Activated CD8-positive, alpha-beta memory T cell treated with anti-CD3 and anti-CD28 coated beads, Interleukin-2, amount 50 U/mL, for 1 hour (primary cell): ENCODE data around the gene GALNT14.

Experiments used
- DNase-seq: peaks from one replicate; pipeline ENCODE4 v3.0.0-alpha.2; 2020; ENCODE audit errors: extremely low read depth

Gene GALNT14

DNA sequence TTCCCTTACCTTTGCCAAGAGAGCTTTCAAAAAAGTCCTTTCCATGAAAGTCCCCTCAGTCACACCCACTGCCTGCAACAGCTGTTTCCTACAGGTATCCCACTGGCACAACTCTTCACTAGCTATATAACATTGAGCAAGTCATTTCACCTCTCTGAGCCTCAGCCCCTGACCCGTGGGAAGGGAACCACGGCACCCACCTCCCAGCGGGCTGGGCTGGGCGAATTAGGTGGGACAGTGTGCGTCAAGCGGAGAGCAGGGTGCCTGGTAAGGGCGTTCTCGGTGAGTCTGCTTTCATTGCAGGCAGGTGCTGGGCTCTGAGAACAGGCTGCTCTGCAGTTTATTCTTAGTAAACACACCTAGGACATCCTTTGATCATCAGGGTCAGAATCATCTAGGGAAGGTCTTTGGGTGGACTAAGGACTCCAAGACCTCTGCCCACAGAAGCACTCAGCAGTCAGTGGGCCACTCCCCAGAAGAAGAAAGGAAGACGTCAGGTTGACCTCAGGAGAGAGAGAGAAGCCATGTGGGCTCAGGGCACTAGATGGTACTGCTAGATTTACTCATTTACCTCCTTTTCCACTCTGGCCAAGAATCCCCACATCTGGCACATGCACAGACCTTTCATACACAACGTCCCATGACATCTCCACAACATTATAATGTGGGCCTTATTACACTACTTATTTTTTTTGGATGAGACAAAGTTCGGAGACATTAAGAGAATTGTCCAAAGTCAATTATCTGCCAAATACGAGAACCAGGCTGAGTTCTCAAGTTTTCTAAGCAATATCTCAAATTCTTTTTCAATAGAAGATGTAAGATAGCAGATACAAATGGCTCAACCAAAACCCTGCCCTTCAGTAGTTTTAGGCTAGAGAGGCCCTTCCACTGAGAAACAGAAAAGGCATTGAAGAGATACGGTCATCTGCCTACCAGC is 79.9 kb downstream of the GALNT14 start:
- no peak for DNase-seq

DNA sequence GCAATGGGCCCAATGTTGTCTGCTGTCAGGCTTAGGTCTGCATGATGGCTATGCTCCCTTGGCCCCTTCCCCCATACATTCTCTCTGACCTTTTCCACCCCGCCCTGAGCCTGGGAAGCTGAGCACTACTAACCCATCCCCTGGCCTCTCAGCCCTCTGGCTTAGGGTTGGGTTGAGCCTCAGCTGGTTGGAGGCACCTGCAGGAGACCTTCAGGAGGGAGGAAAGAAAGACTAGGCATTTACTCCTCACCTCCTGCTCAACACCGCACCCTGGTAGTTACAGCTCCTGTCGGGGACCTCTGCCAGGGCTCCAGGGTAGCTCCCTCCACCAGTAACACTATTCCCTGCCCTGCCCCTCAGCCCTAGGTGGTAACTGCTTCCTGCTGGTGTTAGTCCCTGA is 80.5 kb downstream of the GALNT14 start:
- no peak for DNase-seq

DNA sequence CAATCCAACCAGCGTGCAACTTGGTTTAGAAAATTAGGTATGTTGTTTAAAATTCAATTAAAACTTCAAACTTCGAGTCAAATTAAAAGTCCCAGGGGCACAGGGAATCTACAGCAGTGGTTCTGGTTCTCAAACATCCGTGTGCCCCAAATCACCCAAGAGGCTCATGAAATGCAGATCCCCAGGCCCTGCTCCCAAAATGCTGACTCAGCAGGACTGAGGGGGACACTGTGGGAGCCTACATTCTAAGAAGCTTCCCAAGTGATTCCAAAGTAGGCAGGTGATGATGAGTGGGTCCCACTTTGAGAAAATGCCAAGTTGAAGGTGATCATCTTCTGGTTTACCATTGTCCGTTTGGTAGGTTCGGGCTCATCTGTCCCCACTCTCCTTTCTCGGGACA is 82.3 kb downstream of the GALNT14 start:
- no peak for DNase-seq

DNA sequence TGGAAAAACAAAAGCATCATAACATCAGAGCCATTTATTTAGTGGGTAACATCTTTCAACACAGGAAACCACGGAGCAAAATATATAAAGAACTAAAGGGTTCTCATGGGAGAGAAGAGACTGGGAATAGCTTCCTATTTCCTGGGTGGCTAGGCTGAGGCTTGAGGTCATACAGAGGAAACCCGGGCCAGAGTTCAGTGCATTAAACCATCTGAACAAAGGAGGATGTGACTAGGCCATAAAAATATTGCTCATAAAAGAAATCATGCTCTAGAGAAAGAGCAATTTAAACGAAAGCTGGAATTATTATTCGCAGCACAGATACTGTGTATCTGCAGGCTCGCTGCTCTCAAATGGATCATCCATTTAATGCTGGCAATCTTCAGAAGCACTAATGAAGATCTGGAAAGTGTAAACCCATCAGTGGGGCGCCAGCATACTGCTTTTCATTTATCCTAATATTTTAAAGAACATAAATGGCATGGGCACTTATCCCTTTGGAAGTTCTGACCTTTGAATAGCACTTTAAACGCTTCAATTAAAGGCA is 83.3 kb downstream of the GALNT14 start:
- no peak for DNase-seq

DNA sequence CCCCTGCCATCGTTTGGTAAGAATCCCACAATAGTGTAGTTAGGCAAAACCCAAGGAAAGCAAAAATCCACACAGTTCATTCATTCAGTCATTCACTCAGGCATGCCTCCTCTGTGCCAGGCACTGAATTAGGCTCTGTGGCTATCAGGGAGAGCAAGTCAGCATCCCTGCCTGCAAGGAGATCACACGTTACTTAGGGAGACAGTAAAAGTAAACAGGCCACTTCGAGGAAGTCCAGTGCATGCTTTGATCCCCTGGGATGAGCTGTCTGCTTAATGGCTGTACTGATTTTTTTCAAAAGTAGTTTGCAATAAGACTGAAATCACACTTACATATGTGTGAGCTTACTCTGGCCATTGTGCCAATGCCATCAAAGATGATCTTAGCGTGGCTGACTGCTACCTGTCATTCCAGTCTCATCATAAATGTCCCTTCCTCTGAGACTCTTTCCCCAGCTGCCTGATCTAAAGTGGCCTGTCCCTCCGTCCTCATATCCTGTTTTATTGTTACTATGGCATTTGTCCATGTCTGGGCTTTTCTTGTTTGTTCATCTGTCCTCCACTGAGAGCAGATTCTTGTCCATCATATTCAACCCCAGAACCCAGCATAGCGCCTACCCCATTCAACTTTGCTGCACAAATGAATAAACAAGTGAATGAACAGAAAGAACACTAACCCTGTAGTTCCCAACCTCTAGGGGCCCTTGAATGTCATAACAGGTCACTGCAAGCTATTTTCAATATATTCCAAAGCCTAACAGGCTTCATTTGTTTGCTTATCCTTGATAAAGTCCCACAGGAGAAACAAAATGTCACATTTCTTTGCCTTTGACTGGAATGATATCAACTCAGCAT is 84.1 kb downstream of the GALNT14 start:
- DNase-seq, result no peak

DNA sequence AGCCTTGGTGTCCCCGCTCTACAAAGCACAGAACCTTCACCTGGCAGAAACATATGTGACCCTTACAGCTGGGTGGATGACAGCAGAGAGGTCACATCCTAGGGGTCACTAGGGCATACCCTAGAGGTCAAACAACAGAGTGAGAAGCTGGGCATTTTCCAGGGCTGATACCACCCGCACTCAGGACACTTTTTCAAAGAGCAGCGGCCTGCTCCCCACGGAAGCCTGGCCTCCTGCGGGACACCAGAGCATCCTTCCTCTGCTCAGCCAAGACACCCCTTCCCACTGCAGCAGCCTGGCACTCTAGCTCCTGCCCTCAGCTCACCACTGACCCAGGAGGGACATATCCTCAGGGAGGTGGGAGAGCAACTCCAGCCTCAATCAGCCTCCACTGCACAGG is 86.0 kb downstream of the GALNT14 start:
- DNase-seq, result no peak

DNA sequence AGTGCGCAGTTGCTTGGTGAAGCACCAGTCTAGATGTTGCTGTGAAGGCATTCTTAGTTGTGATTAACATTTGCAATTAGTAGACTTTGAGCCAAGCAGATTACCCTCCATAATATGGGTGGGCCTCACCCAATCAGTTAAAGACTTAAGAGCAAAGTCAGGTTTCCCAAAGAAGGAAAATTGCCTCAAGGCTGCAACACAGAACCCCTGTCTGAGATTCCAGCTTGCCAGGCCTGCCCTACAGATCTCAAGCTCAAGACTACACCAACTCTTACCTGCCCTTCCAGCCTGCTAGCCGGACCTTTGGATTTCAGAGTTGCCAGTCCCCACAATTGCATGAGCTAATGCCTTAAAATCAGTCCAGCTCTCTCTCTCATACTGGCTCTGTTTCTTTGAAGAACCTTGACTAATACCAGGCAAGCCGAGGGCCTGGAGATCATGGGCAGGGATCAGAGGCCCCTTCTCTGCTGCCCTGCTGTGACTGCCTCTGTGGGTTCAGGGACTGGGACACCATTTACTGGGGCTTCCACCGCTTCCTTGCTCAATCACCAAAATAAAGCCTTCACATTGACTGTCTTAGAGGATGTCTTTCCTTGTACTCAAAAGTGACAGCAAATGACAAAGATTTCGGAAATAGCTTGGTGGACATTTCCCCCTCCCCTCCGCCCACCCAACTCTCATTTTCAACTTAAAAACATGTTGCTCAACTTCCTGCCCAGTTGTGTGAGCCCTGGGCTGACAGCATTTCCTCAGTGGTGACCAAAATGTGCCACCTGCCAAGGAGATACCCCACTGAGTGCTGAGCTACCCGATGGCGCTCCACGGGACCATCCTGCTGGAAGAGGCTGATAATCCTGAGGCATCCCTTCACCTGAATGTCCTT is 86.7 kb downstream of the GALNT14 start:
- DNase-seq, result no peak

DNA sequence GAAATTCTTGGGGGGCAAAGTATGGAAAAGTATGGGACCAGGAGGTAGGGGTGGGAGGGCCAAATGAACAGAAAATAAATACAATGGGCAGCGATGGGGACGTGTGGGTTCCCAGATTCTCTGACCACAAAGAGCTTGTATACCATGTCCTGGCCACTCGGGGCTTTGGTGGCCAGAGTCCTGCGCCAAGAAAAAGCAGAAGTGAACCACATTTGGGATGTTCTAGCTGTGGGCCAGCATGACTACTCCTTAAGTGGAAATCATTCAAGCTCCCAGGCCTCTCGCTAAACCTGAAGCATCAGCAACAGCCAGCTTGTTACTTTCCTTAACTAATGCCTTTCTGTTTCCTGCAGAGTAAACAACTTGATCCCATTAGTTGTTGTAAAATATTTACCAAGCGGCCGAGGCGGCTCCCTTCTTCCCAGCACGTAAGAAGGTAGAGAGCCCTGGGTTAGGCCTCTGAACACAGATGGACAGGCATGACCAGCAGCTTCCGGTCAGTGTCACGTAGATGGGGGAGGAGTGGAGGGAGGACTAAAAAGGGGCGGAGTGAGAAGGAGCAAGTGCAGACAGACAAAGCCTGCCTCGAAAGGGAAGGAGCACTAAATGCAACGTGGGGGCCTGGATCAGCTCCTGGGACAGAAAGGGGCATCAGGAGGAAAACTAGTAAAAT is 88.2 kb downstream of the GALNT14 start:
- no peak for DNase-seq

DNA sequence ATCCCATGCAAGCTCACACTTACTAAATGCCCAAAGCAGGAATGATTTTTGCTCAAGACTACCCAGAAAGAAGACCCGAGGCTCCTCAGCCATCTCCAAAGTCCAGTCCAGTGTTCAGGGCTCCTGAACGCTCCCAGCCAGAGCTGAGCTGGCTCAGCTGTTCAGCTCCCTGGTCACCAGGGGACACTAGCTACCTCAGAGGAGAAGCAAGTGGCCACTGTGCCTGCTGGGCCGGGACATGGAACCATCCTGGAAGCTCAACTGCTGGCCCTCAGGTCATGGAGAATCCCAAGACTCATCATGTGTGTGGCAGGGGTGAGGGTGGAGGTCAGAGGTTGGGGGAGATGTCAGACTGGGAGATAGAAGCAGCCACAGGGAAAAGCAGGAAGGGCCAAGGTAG is 89.0 kb downstream of the GALNT14 start:
- no peak for DNase-seq

DNA sequence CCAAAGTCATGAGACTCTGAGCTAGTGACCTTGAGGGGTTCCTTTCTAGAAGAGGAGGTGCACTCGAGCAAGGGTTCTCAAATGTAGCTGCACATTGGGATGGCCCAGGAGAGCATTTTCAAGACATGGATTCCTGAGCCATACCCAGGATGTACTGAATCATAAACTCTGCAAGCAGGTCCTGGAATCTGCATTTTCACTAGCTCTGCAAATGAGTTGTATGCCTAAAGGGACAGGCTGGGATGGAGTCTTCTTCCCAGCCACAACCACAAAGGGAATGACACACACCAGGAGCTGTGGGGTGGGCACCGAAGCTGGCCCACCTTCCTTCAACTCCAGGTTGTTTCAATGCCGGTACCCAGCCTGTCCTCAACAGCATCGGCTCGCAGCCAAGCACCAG is 90.6 kb downstream of the GALNT14 start:
- no peak for DNase-seq

DNA sequence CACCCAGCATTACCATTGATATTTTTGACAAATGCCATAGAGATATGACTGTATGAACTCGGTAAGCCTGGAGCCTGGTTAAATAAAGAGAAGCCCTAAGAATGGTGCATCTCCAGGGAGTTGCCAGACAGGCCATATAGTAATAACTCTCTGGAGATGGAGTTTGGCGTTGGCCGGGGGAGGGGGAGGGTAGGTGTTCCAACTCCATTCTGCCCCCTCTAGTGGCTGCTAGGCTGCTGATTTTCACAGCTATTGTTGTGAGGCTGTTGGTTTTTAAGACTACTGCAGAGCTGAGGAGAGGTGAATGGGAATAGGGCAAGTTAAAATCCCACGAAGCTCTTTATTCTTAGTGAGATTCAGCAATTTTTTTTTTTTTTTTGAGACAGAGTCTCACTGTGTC is 99.9 kb downstream of the GALNT14 start:
- no peak for DNase-seq

DNA sequence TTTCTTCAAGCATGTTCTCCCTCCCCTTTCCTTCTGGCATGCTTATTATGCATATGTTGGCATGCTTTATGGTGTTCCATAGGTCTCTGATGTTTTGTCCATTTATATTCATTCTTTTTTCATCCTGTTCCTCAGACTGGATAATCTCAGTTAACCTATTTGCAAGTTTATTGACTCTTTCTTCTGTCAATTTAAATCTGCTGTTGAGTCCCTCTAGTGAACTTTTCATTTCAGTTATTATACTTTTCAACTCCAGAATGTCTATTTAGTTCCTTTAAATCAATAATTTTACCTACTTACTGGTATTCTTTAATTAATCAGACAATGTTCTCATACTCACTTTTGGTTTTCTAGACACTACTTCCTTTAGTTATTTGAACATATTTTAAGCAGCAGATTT is 101.2 kb downstream of the GALNT14 start:
- no peak for DNase-seq

DNA sequence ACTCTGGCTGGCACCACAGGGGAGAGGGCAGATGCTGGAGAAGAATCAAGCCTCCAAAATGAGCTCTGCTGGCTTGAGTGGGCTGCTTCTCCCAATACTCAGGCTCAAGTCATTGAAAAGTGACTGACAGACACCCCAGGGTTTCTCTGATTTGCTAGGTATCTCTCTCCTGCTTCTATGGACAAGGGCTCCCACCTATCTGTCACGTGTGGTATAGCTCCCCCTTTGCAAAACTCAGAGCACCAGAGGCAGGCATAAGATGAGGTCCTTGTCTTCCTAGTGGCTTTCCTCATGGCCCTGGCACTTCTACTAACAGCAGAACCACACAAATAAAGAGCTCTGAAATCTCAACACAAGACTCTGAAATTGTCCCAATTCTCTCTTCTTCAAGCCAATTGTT is 105.2 kb downstream of the GALNT14 start:
- no peak for DNase-seq

DNA sequence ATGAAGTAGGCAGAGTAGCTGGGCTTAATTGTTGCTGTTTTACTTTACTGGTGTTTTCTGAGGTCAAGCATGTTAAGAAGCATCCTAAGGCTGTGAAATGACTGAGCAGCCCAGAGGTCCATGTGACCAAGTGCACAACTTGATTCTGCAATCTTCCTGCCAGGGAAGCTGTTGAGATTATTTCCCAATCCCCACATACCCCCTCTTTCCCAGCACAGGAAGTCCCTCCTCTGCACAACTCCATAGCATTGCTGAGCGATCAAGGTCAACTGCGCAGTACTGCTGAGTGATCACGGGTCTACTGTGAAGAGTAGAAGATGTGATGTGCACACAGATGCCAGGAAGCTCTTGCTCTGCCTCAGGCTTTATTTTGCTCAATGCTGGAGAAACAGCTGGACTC is 105.8 kb downstream of the GALNT14 start:
- DNase-seq, result no peak

DNA sequence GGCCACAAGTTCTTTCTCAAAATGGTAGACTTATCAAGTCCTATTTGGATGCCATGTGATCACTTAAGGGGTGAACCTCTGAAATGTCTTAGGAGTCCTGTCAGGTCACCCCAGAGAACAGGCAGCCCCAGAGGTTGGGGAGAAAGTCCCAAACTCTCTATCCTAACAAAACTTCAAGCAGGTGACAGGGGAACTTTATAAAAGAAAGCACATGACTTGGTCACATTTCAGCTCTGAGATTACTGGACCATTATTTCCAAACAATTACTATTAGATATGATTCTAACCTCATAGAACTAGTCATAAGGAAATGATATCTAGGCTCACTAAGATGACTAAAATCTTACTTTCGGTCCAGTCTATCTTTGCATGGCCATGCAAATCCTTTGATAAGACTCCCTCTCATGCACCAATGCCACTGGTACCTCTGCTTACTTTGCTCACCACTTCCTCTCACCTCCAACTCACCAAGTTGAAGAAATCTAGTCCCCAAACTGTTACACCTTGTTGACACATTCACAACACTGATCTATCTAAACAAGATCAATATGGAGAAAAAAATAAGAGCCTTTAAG is 107.0 kb downstream of the GALNT14 start:
- no peak for DNase-seq

DNA sequence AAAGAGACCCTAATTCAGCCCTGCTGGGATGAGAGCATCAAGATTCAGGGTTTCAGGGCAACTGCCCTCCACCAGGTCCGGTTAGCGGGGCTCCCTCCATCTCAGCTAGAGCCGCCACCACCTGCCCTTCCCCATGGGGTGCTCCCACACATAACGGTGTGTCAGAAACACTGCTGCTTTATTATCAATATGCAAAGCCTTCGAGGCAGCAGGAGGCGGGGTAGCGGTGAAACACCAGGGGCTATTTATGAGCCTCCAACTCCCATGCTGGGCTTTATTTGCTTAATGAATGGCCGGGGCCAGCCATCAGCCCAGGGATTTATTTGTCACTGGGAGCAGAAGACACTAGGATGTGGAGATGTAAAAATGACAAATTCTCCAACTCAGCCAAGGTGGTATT is 109.8 kb downstream of the GALNT14 start:
- no peak for DNase-seq

DNA sequence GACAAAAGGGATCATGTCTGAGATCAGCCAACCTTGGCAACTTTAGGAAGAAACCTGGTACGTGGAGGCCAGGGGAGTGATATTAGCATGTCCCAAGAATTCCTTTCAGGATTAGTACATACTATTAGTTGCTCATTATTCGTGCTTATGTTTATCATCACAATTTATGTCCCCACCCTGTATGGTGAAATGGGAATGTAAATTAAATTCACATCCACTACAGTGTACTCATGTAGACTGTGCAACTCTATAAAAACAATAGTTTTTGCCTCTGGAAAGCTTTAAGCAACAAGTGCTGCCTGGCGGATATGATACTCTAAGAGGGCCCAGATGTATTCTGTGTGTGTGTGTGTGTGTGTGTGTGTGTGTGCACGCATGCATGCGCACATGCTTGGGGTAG is 110.7 kb downstream of the GALNT14 start:
- DNase-seq, result no peak

DNA sequence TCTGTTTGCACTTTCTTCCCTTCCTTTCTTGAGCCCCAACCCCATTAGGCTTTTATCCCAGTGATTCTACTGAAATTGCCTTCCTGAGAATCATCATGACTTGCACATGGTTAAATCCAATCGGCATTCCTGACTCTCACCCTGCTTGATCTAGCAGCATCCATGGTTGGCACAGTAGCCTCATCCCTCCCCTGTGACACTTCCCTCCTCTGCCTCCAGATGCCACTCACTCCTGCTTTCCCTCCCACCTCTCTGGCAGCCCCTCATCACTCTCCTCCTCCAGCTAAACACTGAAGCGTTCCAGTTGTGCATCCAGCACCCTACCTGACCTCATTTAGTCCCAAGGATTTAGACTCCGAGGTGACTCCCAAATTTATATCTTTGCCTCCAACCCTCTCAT is 114.7 kb downstream of the GALNT14 start:
- DNase-seq, result no peak

DNA sequence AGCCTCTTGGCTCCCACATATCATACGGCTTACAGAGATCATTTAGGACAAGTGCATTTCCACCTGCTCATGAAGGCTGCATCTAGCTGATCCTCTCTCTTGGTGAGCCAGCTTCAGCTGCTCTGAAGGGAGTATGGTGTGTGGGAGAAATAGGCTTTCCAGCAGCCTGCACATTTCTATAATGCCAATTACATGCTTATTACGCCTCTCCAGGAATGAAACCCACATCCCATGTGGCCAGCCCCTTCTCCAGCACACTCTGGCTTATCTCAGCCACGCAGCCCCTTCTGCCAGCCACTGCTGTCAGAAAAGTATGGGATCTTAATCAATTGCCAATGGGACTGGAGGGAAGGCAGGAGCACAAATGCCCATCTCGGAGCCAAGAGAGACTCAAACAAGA is 117.5 kb downstream of the GALNT14 start:
- DNase-seq, result no peak

DNA sequence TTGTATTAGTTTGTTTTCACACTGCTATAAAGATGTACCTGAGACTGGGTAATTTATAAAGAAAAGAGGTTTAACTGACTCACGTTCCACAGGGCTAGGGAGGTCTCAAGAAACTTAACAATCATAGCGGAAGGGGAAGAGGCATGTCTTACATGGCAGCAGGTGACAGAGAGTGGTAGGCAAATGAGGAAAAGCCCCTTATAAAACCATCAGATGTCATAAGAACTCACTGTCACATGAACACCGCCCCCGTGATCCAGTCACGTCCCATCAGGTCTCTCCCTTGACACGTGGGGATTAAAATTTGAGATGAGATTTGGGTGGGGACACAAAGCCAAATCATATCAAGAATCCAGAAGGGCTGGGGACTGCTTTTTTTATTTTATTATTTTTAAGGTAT is 120.0 kb downstream of the GALNT14 start:
- no peak for DNase-seq

DNA sequence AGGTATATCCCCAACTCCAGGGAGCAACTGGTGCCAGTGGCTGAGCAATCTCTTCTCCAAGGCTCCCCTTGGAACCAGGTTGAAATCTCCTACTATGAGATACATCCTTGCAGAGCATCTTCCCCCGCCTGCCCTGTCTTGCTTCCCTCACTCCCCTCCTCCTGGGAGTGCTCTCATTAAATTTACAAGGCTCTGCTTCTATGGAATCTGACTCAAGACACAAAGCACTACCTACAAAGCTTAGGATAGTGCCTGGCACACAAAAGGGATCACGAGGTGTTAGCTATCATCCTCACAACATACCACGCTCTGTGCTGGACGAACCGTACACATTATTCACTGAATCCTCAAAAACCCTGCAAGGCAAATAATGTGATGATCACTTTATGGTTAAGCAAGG is 121.6 kb downstream of the GALNT14 start:
- DNase-seq, result no peak
